ES-I3 (cell line): ENCODE data around the gene SCN1A.
"Not testable (repeated sequence)": the region's sequence is repeated elsewhere in the genome, so short reads cannot be mapped to it uniquely, and the experiment has no call there.

Experiments
- H3K36me3 ChIP-seq: 2 replicates; pipeline ENCODE4 v1.6.1; 2013; ENCODE audit warnings: mild to moderate bottlenecking, low read length, control low read depth, moderate library complexity; ENCODE audit not compliant: insufficient read depth
- H3K4me1 ChIP-seq: 2 replicates; pipeline ENCODE4 v1.6.1; 2013; ENCODE audit warnings: mild to moderate bottlenecking, control low read depth, low read length; ENCODE audit not compliant: insufficient read depth
- H3K9ac ChIP-seq: 2 replicates; pipeline ENCODE4 v1.6.1; 2013; ENCODE audit warnings: low read depth, mild to moderate bottlenecking, low read length, moderate library complexity
- H3K9me3 ChIP-seq: 2 replicates; pipeline ENCODE4 v1.6.1; 2013; ENCODE audit warnings: mild to moderate bottlenecking, low read length, moderate library complexity; ENCODE audit not compliant: control insufficient read depth, insufficient read depth

SCN1A gene

DNA sequence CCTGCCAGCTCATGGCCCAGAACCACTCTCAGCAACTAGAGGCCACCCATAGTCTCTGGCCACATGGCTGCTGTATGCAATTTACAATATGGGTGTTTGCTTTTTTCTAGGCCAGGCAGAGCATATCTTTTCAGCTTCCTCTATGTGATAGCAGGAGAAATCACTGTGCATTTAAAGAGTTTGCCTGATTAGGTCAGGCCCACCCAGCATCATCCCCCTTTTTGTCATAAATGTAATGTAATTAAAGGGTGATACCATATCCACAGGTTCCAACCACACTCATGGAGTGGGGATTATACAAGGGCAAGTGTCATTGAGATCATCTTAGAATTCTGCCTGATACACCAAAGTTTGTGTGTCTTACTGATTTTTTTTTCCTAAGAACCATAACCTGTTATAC lies 102.5 kb downstream of the SCN1A start:
- Histone ChIP-seq H3K9ac (no peak overlapping the region), H3K9me3 (no peaks in the 10 kb centered on the region)

DNA sequence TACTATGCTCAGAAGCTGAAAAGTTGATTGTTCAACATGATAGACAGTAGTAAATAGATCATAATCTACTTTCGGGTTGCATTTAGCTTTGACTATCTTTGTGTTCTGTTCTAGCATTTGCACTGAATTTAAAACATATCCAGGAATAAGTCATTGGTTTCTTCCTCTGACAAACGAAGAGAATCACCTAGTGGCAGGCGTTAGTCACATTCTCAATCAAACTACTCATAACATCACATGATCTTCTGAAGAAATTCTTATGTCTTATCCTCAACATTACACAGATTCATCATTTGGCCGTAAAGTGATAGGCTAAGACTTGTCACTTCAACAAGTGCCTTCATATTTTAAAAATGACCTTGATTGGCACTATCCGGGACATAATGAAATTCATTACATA lies 110.6 kb downstream of the SCN1A start:
- Histone ChIP-seq H3K36me3 (no peaks in the 10 kb centered on the region), H3K4me1 (no peaks in the 10 kb centered on the region), H3K9ac (no peak overlapping the region), H3K9me3 (no peaks in the 10 kb centered on the region)

More for the DNA sequence above, 102.5 kb downstream of the SCN1A start:
- Histone ChIP-seq H3K4me1 (no peaks in the 10 kb centered on the region), H3K36me3 (no peaks in the 10 kb centered on the region)

DNA sequence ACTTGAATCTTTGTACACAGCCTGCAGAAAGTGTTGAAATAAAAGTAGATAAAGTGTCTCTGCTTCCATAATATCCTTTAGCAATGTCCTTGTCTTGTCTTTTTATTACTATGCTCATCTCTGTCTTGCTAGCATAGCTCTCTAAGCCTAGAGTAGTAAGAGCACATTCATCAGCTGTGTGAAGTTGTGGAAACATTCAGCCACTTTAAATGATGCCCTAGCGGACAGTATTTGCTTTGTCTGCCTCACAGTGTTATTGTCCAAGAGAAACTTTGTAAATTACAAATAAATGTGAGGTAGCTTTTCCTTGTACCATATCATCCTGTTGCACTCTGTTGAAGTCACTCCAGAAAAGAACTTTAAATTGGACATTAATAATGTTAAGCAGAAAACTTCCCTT lies 113.9 kb downstream of the SCN1A start:
- Histone ChIP-seq H3K9me3 (no peaks in the 10 kb centered on the region), H3K4me1 (no peaks in the 10 kb centered on the region), H3K9ac (no peak overlapping the region), H3K36me3 (no peaks in the 10 kb centered on the region)

DNA sequence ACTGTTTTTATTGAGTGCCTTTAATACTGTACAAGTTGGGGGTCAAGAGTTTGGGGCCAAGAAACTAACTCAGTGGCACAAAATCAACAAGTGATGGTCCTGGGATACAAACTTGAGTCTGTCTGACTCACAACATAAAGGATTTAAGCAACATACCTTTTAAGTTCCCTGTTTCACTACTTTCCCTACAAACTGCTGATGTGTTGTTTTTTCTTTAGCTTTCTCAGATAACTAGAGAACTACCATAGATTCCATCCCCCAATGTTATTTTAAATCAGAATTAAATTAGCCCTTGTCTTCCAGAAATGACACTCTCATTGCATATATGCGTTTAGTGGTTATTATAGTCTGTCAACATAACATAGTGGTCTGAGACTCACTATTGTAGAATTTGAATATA lies 116.2 kb downstream of the SCN1A start:
- Histone ChIP-seq H3K9me3 (no peaks in the 10 kb centered on the region), H3K36me3 (no peaks in the 10 kb centered on the region), H3K9ac (no peak overlapping the region), H3K4me1 (no peaks in the 10 kb centered on the region)

DNA sequence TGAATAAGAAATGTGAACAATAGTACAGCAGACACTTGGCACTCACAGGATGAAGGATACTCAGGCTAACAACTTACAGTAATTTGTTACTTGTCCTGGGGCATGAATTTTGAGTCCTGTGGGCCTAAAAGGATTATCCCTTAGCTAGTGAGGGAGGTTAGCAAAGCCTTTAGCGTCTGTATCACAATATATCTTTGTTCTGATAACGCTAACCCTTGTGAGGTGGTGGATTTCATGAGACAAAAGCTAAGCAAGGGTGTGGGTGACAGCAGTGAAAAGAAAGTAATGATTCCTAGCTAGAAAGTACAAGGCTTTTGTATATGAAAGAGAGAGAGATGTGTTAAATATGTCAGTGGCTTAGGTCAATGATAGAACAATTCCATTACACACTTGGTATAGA lies 127.4 kb downstream of the SCN1A start:
- H3K36me3 ChIP-seq = no peaks in the 10 kb centered on the region
- peaks cover 5% of the 10 kb centered on the region; the same call in 1 of the 2 replicates for H3K4me1 ChIP-seq
- no peaks in the 10 kb centered on the region for H3K9me3 ChIP-seq
- no peak overlapping the region for H3K9ac ChIP-seq

DNA sequence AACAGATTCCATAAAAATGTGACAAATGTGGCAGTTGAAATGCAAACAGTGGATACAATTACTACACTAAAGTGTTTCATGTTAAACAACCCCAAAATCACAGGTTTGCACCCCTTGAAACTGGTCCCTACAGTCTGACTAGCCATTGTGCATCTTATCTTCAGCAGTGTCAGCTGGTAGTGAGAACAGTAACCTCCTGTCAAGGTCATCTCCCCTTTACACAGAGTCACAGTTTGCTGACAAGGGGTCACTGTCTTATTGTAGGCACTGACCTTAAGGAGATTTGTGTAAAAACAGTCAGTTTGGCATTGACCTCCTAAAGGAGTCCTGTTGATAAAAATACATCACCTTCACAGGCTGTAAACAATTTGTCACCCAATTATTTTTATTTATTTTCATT lies 137.0 kb downstream of the SCN1A start:
- no peak overlapping the region for H3K9ac ChIP-seq
- no peaks in the 10 kb centered on the region for H3K36me3 ChIP-seq
- no peaks in the 10 kb centered on the region for H3K9me3 ChIP-seq
- no peaks in the 10 kb centered on the region for H3K4me1 ChIP-seq

DNA sequence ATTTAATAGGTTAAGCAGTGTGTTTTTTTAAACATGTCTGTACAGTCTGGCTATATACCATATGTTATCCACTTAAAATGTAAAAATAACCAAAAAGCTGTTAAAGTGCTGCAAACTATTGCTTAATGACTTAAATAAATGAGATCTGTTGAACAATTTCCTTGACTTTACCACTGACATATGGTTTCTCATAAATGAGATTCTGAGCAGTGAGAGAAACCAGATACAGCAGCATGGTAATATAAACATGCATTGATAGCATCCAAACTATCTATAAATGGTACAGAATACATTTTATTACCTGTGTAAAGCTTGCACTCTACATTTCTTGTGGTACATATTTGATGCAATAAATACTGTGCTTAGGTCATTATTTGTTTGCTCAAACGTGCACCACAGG lies 138.0 kb downstream of the SCN1A start:
- Histone ChIP-seq H3K4me1 (no peaks in the 10 kb centered on the region), H3K36me3 (no peaks in the 10 kb centered on the region), H3K9me3 (no peaks in the 10 kb centered on the region), H3K9ac (no peak overlapping the region)

DNA sequence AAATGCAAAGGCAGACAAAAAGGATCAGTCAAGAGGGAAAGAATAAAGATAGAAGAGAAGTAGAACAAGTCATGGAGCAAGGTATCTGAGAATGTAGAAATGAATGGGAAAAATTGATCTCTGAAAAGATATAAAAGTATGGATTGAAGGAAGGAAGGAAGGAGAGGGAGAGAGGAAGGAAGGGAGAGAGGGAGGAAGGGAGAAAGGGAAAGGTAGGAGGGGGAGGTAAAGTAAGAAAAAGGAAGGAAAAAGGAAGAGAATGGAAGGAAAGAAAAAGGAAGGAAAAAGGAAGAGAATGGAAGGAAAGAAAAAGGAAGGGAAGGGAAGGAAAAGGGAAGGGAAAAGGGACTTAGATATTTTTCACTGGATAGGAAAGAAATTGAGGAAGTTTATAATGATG lies 142.7 kb downstream of the SCN1A start:
- H3K36me3 ChIP-seq = no peaks in the 10 kb centered on the region
- no peak overlapping the region for H3K9ac ChIP-seq
- H3K4me1 ChIP-seq = no peaks in the 10 kb centered on the region
- no peaks in the 10 kb centered on the region for H3K9me3 ChIP-seq

DNA sequence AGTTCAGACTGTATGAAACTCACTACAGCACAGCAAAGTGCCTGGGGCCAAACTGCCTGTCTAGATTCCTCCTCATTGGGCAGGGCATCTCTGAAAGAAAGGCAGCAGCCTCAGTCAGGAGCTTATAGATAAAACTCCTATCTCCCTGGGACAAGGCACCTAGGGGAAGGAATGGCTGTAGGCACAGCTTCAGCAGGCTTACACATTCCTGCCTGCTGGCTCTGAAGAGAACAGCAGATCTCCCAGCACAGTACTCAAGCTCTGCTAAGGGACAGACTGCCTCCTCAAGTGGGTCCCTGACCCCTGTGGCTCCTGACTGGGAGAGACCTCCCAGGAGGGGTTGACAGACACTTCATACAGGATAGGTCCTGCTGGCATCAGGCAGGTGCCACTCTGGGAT lies 155.7 kb downstream of the SCN1A start:
- H3K36me3 ChIP-seq, H3K9ac ChIP-seq, H3K4me1 ChIP-seq, H3K9me3 ChIP-seq: not testable (repeated sequence)

DNA sequence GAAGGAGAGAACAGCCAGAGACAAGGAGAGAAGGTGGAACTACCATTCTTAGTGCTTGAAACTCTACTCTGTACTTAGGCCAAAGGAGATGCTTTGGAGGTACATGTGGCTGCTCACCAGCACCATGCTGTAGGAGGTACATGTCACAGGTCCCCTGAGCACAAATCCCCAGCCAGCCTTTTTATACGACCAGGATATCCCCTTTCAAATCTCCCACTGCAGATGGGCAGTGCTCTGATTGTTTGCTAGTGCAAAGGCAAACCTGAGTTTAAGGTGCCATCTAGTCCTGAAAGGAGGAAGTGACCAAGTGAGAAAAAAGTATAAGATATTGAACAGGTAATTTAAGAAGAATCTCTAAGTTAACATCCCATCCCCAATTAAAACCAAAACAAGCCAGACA lies 157.2 kb downstream of the SCN1A start:
- no peak overlapping the region for H3K9ac ChIP-seq
- no peaks in the 10 kb centered on the region for H3K36me3 ChIP-seq
- H3K4me1 ChIP-seq = no peaks in the 10 kb centered on the region
- H3K9me3 ChIP-seq = no peaks in the 10 kb centered on the region

DNA sequence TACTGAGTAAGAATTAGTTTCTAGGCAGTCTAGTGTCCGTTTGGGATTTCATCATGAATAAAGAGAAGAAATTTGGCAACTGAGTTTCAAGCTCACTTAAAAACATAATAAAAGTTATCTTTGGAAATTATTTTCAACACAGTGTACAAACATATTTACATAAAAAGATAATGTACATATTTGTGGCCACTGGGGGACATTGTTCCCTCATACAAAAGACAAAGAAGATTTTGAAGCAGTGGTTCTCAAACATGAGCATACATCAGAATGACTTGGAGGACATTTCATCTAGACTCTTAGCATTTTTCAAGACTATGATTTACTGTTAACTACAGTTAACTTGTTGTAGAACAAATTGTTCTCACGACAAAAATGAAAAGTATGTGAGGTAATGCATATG lies 158.6 kb downstream of the SCN1A start:
- Histone ChIP-seq H3K9me3 (no peaks in the 10 kb centered on the region), H3K4me1 (no peaks in the 10 kb centered on the region), H3K36me3 (no peaks in the 10 kb centered on the region), H3K9ac (no peak overlapping the region)

DNA sequence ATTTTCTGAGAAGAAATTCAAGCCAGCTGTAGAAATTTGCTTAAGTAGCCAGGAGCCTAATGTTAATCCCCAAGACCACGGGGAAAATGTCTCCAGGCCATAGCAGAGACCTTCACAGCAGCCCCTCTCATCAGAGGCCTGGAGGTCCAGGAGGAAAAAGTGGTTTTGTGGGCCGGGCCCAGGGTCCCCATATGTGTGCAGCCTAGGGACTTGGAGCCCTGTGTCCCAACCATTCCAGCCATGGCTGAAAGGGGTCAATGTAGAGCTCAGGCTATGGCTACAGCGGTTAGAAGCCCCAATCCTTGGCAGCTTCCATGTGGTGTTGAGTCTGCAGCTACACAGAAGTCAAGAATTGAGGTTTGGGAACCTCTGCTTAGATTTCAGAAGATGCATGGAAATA lies 160.1 kb downstream of the SCN1A start:
- Histone ChIP-seq H3K9ac (no peak overlapping the region), H3K9me3 (no peaks in the 10 kb centered on the region)

DNA sequence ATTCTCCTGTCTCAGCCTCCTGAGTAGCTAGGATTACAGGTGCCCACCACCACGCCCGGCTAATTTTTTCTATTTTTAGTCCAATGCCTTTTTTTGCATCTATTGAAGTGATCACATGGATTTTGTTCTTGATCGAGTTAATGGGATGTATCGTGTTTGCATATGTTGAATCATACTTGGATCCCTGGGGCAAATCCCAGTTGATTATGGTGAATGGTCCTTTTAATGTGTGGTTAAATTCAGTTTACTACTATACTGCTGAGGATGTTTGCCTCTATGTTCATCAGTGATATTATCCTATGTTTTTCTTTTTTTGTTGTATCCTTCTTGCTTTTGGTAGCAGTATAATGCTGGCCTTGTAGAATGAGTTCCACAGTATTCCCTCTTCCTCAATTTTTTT lies 166.0 kb downstream of the SCN1A start:
- Histone ChIP-seq H3K36me3 (no peaks in the 10 kb centered on the region), H3K9ac (no peak overlapping the region), H3K9me3 (no peaks in the 10 kb centered on the region), H3K4me1 (no peaks in the 10 kb centered on the region)

More for the DNA sequence above, 160.1 kb downstream of the SCN1A start:
- no peaks in the 10 kb centered on the region for H3K4me1 ChIP-seq
- no peaks in the 10 kb centered on the region for H3K36me3 ChIP-seq

DNA sequence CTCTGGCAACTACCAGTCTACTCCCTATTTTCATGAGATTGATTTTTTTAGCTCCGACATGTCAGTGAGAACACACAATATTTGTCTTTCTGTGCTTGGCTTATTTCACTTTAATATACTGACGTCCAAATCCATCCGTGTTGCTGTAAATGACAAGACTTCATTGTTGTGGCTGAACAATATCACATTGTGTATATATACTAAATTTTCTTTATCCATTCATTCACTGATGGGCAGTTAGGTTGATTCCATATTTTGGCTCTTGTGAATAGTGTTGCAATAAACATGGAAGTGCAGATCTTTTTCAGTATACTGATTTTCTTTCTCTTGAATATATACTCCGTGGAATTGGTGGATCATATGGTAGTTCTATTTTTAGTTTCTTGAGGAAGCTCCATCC lies 168.4 kb downstream of the SCN1A start:
- Histone ChIP-seq H3K36me3 (no peaks in the 10 kb centered on the region), H3K9ac (no peak overlapping the region), H3K9me3 (no peaks in the 10 kb centered on the region), H3K4me1 (peaks cover 6% of the 10 kb centered on the region; the same call in 1 of the 2 replicates)

DNA sequence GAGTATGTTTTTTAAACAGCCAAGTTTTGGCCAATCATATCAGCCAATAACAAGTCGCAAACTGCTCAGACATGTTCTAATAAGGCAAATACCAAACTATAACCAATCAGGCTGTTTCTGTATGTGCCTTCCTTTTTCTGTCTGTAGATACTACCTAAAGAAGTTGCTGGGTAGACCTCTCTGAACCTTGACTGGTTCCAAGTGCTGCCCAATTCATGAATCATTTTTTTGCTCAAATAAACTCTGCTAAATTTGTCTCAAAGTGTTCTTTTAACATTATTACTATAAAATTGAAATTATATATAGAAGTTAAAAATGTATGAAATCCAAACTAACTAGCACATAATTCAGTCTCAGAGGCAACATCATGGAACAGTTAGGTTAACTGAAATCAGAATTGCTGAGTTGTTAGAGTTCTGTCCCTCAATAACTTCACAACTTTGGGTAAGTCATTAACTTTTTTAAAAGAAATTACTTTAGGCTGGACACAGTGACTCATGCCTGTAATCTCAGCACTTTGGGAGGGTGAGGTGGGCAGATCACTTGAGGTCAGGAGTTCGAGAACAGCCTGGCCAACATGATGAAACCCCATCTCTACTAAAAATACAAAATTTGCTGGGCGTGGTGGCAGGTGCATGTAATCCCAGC lies 169.4 kb downstream of the SCN1A start:
- no peaks in the 10 kb centered on the region for H3K9me3 ChIP-seq
- no peak overlapping the region for H3K9ac ChIP-seq
- H3K36me3 ChIP-seq = no peaks in the 10 kb centered on the region
- peaks cover 6% of the 10 kb centered on the region; the same call in 1 of the 2 replicates for H3K4me1 ChIP-seq
